GM18508 (cell line): ENCODE data around the gene MED12L.

Source experiments
- ATAC-seq: cut with Tn5 transposase; IDR thresholded peaks from one replicate; pipeline ENCODE4 v1.9.1; 2021; ENCODE audit warnings: moderate number of reproducible peaks; ENCODE audit not compliant: insufficient read depth, unreplicated experiment

Gene MED12L

GRCh38 chr3:151393146-151393830 is 307.8 kb downstream of the MED12L start:
- no peak for ATAC-seq

GRCh38 chr3:151393941-151394340 is 308.5 kb downstream of the MED12L start:
- ATAC-seq, result no peak

- no peak for ATAC-seq
These were observed 309.1 kb downstream of the MED12L start for GRCh38 chr3:151394611-151395010.

DNA sequence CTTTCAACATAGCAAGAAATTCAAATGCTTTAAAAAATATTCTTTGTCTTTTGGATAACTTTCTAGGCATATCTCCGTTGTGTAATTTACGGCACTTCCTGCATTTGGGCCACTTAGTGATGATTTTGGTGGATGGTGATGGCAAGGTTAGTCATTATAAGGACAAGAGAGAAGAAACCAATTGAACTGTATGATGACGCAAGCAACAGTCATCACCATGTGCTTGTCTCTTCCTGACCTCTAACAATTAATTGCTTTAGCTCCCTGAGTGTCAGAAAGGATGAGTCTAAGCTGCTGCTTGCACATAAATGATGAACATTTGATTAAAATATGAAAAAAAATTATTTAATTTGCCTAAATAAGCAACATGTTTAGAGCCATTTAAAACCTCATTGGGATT is 310.3 kb downstream of the MED12L start:
- ATAC-seq, result no peak

- ATAC-seq, result no peak
These were observed 313.4 kb downstream of the MED12L start for GRCh38 chr3:151398895-151399294.

- ATAC-seq, result no peak
These were observed 314.9 kb downstream of the MED12L start for GRCh38 chr3:151400341-151400740.

DNA sequence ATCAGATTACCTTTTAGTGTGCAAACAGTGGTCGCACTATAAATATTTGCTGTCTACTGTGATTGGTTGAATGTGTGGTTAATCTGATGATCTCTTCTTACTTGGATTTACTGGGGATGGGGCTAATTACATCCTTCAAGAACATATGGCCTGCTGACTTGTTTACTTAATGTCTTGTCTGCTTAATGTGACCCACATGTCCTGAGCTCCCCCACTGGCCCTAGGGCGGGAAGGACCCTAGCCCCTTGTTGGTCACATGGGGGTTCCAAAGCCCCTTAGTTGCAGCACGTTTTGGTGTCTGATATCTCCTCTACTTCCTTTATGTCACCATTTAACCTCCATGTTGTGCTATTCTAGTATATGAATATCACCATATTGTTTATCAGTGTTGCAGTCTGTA is 316.9 kb downstream of the MED12L start:
- no peak for ATAC-seq

GRCh38 chr3:151403246-151403645 is 317.8 kb downstream of the MED12L start:
- no peak for ATAC-seq

DNA sequence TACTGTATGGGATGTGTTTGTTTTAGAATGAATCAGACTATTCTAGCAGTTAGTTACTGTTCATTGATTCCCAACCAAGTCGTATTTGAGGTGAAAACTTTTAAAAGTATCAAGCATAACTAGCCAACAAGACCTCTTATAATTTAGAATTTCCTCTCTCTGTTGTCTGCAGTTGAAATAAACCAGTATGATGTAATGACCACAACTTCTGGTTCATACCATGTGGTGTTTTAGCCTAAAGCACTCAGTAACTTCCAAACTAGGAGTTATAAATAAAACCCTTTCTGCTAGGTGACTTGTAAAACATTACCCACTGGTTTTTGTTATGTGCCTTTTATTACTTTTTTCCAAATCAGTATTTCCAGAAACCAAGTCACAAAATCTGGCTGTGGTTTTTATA is 318.9 kb downstream of the MED12L start:
- no peak for ATAC-seq

DNA sequence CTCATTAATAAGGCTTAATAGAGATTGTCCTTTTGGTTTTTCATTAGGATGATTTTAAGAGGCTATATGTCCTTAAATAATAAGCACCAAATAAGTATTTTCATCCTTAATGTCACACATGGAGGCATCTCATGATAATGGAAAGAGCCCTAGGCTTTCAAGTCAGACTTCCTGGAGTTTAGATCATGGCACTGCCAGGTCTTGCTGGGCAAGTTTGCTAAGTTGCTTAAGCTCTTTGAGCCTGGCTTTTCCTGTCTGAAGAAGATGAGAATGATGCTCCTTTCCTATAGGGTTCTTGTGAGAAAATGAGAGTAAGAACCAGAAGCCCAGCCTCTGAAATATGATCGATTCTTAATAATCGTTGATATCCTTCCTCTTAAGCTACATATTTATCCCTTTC is 322.5 kb downstream of the MED12L start:
- ATAC-seq, result no peak

DNA sequence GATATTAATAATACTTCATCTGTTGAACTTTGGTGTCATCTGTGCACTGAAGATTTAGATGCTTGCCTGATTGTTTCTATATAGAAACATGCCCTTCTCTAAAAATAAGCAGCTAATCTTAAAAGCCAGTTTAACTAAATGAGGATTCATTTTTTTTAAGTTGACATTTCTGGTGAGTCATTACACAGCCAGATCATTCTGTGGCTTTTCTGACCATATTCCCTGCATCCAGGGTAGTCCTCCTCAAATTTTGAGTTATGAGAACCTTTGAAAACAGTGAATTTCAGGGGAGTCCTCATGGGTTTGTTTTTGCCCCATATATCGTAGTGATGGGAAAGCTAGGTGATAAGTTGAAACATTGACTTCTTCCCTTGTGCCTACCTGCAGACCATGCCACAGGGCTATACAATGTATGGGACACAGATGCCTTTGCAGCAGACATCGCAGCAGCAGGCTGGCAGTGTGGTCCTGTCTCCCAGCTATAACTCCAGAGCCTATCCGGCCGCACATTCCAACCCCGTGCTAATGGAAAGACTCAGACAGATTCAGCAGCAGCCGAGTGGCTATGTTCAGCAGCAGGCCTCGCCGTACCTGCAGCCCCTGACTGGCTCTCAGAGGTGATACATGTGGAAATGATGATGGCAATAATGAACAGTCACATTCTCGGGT is 325.6 kb downstream of the MED12L start:
- no peak for ATAC-seq

- ATAC-seq, result no peak
These were observed 327.5 kb downstream of the MED12L start for GRCh38 chr3:151412989-151413388.

DNA sequence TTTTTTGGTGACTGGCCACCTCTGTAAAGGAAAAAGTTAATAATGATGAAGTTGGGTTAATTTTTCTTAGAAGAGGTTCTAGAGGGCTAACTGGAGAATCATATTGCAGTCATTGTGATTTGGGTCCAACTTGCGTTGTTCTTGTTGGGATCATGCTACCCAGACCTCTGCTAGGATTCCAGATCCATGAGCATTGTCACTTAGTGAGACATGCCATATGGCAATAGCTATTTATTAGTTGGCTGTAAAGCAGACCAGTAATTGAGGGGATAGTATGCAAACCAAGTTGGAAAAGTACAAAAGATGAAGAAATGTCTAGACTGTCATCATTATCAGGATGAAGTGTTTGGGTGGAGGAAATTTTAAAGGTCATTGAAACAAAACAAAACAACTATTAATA is 329.8 kb downstream of the MED12L start:
- no peak for ATAC-seq

DNA sequence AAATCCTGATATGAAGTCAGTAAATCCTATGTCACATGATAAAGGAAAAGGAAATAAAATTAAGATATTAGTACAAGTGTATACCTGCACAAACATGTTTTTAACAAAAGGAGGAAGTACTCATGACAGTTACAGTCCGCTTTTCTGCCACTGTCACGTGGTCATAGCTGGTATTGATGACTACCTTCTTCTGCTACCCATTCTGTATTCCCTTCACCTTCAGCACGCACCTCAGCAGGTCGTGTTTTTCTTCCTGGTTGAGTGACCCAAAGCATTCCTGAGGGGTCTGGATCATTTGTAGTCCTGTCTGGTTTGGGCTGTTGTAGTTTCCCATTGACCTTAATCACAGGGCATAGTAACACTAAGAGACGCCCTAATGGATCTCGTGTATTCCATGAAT is 334.3 kb downstream of the MED12L start:
- ATAC-seq, result no peak

- no peak for ATAC-seq
These were observed 336.5 kb downstream of the MED12L start for GRCh38 chr3:151421938-151422337.

GRCh38 chr3:151423091-151423490 is 337.6 kb downstream of the MED12L start:
- ATAC-seq, result no peak

- ATAC-seq, result peak; percentile 26
These were observed 340.3 kb downstream of the MED12L start for GRCh38 chr3:151425627-151426340.

GRCh38 chr3:151426341-151426657 is 340.8 kb downstream of the MED12L start:
- ATAC-seq, result peak; percentile 82

DNA sequence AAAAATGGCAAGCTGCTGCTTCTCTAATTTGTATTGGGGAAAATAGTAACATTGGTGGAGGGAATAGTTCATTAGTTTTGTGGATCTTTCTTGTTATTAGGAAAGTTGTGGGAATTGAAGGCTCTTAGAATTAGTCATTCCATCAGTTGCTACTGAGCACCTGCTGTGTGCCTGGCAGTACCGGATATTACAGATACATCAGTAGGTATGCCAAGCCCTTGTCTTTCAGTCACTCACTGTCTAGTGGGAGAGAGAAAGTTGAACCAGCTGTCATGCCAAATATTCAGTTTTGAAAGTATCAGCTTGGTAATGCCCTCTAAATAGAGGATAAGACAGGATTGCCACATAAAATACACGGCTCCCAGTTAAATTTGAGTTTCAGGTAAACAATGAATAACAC is 342.9 kb downstream of the MED12L start:
- no peak for ATAC-seq

GRCh38 chr3:151430821-151431484 is 345.5 kb downstream of the MED12L start:
- ATAC-seq, result no peak

DNA sequence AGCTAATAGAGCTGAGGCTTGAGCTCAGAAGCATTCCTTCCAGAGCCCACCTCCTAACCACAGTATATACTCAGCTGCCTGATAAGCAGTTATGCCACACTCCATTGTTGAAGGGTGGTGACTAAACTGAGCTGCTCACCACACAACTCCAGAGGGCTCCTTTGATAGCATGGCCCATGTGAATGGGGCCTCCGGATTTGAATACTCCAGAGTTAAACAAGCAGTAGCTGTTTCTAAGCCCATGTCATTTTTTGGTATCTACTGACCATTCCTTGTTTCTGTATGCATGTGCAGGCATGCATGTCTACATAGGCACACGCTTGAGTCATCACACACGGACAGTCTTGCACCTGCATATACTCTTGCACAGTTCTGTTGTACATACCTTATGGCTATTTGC is 346.5 kb downstream of the MED12L start:
- ATAC-seq, result no peak
